Cardiac fibroblast (primary cell): ENCODE measurements around the gene STAT6.

Experiments used
- DNase-seq, 2 donors: peaks; one replicate each; pipeline versions ENCODE4 v3.0.0 to v3.0.0-alpha.2; 2010; ENCODE audit warnings: low read depth in 2 of 2
- H3K4me3 ChIP-seq, 2 donors: replicated peaks in 1 of 2; 1 replicate in 1 of 2; 2 replicates in 1 of 2; pipeline ENCODE4 v1.5.1; 2011; ENCODE audit warnings: low read depth in 2 of 2, low read length in 2 of 2, mild to moderate bottlenecking in 2 of 2, moderate library complexity in 1 of 2
- TF ChIP-seq, protein P1 (sequence below): IDR thresholded peaks from one replicate; pipeline ENCODE4 v1.5.1; 2011; ENCODE audit warnings: low read depth, mild to moderate bottlenecking, low read length, inconsistent platforms

STAT6 gene

DNA sequence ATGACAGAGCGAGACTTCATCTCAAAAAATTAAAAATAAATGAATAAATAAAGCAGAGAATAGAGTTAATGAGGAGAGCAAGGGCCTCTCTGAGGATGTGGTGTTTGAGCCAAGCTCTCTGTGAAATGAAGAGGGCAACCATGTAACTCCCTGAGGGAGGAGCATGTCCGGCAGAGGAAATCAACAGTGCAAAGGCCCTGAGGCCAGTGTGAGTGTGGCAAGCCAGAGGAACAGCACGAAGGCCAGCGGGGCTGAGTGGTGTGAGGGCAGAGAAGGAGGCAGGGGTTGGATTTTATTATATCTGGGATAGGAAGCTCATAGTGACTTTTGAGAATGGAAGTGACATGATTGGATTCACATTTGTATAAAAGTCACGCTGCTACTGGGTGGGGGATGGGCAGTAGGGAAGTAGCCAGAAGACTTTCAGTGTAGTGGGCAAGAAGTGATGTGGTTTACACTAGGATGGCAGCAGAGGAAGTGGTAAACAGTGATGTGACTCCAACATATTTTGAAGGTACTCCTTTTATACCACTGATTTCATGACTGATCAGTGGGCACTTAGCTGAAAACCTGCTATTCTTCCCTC, 46.5 kb upstream of the STAT6 start:
- TF ChIP-seq, protein P1, sequence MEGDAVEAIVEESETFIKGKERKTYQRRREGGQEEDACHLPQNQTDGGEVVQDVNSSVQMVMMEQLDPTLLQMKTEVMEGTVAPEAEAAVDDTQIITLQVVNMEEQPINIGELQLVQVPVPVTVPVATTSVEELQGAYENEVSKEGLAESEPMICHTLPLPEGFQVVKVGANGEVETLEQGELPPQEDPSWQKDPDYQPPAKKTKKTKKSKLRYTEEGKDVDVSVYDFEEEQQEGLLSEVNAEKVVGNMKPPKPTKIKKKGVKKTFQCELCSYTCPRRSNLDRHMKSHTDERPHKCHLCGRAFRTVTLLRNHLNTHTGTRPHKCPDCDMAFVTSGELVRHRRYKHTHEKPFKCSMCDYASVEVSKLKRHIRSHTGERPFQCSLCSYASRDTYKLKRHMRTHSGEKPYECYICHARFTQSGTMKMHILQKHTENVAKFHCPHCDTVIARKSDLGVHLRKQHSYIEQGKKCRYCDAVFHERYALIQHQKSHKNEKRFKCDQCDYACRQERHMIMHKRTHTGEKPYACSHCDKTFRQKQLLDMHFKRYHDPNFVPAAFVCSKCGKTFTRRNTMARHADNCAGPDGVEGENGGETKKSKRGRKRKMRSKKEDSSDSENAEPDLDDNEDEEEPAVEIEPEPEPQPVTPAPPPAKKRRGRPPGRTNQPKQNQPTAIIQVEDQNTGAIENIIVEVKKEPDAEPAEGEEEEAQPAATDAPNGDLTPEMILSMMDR: no peak
- DNase-seq: no peak
- H3K4me3 ChIP-seq: no peak overlapping the region

GRCh38 chr12:57156701-57157403, 45.7 kb upstream of the STAT6 start:
- H3K4me3 ChIP-seq: no peak overlapping the region
- no peak for DNase-seq
- TF ChIP-seq, protein P1: no peak

DNA sequence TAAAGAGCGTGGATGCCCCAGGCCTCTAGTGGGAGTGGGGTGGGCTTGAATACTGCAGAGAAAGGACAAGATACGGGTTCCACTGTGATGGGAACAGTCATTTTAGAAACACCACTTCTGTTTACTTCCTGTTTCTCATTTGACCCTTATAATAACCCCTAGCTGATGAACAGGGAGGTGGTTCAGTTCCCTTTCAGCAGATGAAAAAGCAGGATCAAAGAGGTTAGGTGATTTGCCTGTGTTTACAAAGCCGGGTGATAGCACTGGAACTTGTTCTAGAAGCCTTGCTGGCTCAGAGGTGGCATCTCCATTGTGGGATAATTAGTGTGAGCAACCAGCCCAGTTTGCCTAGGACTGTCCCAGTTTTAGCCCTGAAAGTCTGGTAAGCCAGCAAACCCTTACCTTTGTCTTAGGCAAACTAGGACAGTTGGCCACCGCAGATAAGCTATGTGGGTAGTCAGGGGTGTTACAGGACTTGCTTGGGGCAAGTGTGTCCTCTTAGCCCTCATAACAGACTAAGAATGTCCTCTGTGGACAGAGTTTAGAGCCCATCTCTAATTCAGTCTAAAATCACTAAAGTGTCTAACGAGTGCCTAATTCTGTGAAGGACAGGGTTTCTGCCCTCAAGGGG, 43.8 kb upstream of the STAT6 start:
- no peak overlapping the region for H3K4me3 ChIP-seq
- DNase-seq: no peak
- TF ChIP-seq, protein P1: no peak

GRCh38 chr12:57154076-57154475, 42.9 kb upstream of the STAT6 start:
- H3K4me3 ChIP-seq: no peak overlapping the region
- TF ChIP-seq, protein P1: no peak
- DNase-seq: no peak

DNA sequence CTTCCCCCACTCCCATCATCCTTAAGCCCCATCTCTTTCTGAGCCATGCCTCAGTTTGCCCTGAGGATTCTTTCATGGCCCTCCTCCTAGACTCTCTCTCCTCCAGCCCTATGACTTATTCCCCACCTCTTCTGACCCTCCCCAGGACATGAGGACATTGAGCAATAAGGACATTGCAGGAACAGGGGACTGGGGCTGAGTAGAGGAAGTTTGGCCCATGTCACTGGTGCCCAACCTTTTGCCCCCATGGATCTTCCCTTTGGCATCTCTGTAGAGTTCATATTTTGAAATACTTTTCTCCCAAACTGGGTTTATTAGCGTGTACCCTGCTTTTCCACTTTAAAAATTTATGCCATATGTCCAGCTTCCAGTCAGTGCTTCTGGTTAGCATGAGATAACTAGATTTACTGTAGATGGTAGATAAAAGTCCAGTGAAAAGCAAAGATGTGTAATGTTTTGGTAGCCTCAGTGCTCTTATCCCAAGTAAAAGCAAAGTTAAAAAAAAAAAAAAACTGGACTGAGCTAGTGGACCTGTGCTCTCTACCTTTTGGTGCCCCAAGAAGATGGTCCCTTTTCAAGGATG, 42.3 kb upstream of the STAT6 start:
- H3K4me3 ChIP-seq: no peak overlapping the region
- no peak for DNase-seq
- TF ChIP-seq, protein P1: no peak

- peak; percentile 72 to 78 for DNase-seq
- H3K4me3 ChIP-seq: no peak overlapping the region
- TF ChIP-seq, protein P1: no peak
Observed at GRCh38 chr12:57152639-57153038, 41.5 kb upstream of the STAT6 start.
